Measurements from ENCODE around the gene DSN1. TPM values are rescaled to one million over a fixed set of nuclear protein-coding genes. Genes with fewer than 3 reads are reported as not detected.

The DSN1 gene
- total RNA-seq, 1 donor from 2014 or later, result 48.2 TPM

DNA sequence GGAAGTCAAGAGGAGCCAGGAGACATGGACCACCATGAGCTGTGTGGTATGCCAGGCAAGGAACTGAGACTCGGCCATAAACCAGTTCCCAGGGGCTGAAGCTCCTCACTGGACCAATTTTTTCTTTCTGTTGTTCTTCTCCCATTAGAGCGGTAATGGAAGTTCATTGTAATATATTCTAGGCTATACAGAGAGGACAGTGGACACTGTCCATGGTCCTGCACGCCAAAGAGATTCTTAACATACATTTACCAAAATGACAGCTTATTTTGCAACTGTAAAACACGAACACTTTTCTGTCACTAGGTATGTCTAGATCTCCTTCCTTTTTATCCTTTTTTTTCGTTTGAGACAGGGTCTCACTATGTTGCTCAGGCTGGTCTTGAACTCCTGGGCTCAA, 13.1 kb upstream of the DSN1 start:
- TF ChIP-seq EZH2phosphoT487 (IDR thresholded peaks at IDR 0.05) (no peak), EZH2 (IDR thresholded peaks at IDR 0.05) (no peak)
- TF ChIP-seq, protein P1, sequence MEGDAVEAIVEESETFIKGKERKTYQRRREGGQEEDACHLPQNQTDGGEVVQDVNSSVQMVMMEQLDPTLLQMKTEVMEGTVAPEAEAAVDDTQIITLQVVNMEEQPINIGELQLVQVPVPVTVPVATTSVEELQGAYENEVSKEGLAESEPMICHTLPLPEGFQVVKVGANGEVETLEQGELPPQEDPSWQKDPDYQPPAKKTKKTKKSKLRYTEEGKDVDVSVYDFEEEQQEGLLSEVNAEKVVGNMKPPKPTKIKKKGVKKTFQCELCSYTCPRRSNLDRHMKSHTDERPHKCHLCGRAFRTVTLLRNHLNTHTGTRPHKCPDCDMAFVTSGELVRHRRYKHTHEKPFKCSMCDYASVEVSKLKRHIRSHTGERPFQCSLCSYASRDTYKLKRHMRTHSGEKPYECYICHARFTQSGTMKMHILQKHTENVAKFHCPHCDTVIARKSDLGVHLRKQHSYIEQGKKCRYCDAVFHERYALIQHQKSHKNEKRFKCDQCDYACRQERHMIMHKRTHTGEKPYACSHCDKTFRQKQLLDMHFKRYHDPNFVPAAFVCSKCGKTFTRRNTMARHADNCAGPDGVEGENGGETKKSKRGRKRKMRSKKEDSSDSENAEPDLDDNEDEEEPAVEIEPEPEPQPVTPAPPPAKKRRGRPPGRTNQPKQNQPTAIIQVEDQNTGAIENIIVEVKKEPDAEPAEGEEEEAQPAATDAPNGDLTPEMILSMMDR (IDR thresholded peaks at IDR 0.05), result no peak
- no peaks in the 10 kb centered on the region for H3F3A ChIP-seq (ENCODE audit: low read depth)
- H3K27me3 ChIP-seq, result no peaks in the 10 kb centered on the region
- no peak overlapping the region for H3K27ac Mint-ChIP-seq
- no peak overlapping the region for H2AFZ ChIP-seq (replicated peaks)
- H3K27me3 Mint-ChIP-seq (ENCODE audit: insufficient read depth, low read depth), result peaks cover 5% of the 10 kb centered on the region
- no peak overlapping the region for H3K4me3 ChIP-seq
- DNase-seq (ENCODE audit: low spot score), result no peak
- H3K9ac ChIP-seq, result no peak overlapping the region
- H3K4me2 ChIP-seq, result no peak overlapping the region
- H3K36me3 ChIP-seq, result no peaks in the 10 kb centered on the region
- H4K20me1 ChIP-seq (ENCODE audit: low read depth), result peaks cover 9% of the 10 kb centered on the region
- no peaks in the 10 kb centered on the region for H3K9me3 ChIP-seq (ENCODE audit: low read depth)
- H3K79me2 ChIP-seq (ENCODE audit: low read depth), result peaks cover 11% of the 10 kb centered on the region
- H3K27ac ChIP-seq, result no peak overlapping the region
- no peaks in the 10 kb centered on the region for H3K9me3 Mint-ChIP-seq
- no peak overlapping the region for H3K4me3 Mint-ChIP-seq
- no peaks in the 10 kb centered on the region for H3K4me1 ChIP-seq
- peaks cover 39% of the 10 kb centered on the region for H3K36me3 Mint-ChIP-seq
- no peaks in the 10 kb centered on the region for H3K4me1 Mint-ChIP-seq

DNA sequence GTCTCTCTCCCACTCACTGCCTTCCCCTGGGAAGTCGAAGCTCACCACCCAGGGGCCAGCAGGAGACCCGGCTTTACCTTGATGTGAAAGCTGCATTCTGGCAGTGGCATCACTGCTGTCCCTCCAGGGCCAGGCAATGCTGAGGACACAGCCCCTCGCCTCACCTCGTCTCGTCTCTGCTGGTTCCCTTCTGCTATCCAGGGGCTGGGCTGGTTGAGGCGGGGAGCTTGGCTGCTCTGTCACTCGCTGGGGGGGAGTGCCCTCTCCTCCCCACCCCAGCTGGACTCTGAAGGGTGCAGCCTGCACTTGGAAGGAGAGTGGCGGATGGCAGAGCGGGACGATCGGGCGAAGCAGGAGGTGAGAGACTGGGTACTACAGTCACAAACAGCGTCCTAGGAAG, 12.7 kb upstream of the DSN1 start:
- Histone ChIP-seq H3K79me2 (ENCODE audit: low read depth) (peaks cover 7% of the 10 kb centered on the region), H4K20me1 (ENCODE audit: low read depth) (peaks cover 9% of the 10 kb centered on the region), H3K4me3 (no peak overlapping the region), H3K9me3 (ENCODE audit: low read depth) (no peaks in the 10 kb centered on the region), H3F3A (ENCODE audit: low read depth) (no peaks in the 10 kb centered on the region), H3K27ac (no peak overlapping the region), H3K27me3 (no peaks in the 10 kb centered on the region), H3K4me2 (no peak overlapping the region), H3K4me1 (no peaks in the 10 kb centered on the region), H3K36me3 (no peaks in the 10 kb centered on the region), H2AFZ (replicated peaks) (no peak overlapping the region), H3K9ac (no peak overlapping the region)
- H3K27ac Mint-ChIP-seq, result no peak overlapping the region
- DNase-seq (ENCODE audit: low spot score), result no peak
- no peak overlapping the region for H3K4me3 Mint-ChIP-seq
- TF ChIP-seq EZH2phosphoT487 (IDR thresholded peaks at IDR 0.05), result no peak
- TF ChIP-seq, protein P1 (IDR thresholded peaks at IDR 0.05), result no peak
- no peak for TF ChIP-seq EZH2 (IDR thresholded peaks at IDR 0.05)
- peaks cover 5% of the 10 kb centered on the region for H3K27me3 Mint-ChIP-seq (ENCODE audit: insufficient read depth, low read depth)
- no peaks in the 10 kb centered on the region for H3K4me1 Mint-ChIP-seq
- H3K36me3 Mint-ChIP-seq, result peaks cover 35% of the 10 kb centered on the region
- no peaks in the 10 kb centered on the region for H3K9me3 Mint-ChIP-seq

DNA sequence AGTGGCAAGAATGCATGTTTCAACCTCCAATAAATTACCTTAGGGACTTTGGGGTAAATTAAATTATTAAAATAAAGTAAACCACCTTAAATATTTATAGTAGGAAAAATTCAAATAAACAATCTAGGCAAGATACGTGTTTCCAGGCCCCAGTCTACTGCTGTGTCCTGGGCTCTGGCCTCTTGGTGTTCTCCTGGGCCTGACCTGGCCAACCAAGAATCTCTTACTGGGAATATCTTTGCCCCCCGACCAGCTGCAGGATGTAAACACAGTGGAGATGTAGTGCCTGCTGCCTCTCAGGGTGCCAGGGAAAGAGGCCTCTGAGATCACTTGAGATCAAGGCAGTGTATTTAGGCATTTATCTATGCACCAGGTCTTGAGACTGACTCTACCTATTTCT, 11.7 kb upstream of the DSN1 start:
- no peaks in the 10 kb centered on the region for H3K9me3 ChIP-seq (ENCODE audit: low read depth)
- no peak overlapping the region for H3K4me2 ChIP-seq
- no peak overlapping the region for H3K4me3 ChIP-seq
- peaks cover 8% of the 10 kb centered on the region for H3F3A ChIP-seq (ENCODE audit: low read depth)
- Mint-ChIP-seq H3K27ac (no peak overlapping the region), H3K4me1 (no peaks in the 10 kb centered on the region), H3K27me3 (ENCODE audit: insufficient read depth, low read depth) (peaks cover 5% of the 10 kb centered on the region), H3K36me3 (peaks cover 35% of the 10 kb centered on the region), H3K9me3 (no peaks in the 10 kb centered on the region), H3K4me3 (no peak overlapping the region)
- no peaks in the 10 kb centered on the region for H3K27me3 ChIP-seq
- H3K79me2 ChIP-seq (ENCODE audit: low read depth), result no peaks in the 10 kb centered on the region
- no peaks in the 10 kb centered on the region for H3K4me1 ChIP-seq
- TF ChIP-seq EZH2phosphoT487 (IDR thresholded peaks at IDR 0.05) (no peak), EZH2 (IDR thresholded peaks at IDR 0.05) (no peak)
- TF ChIP-seq, protein P1 (IDR thresholded peaks at IDR 0.05), result no peak
- no peak overlapping the region for H2AFZ ChIP-seq (replicated peaks)
- no peak for DNase-seq (ENCODE audit: low spot score)
- H4K20me1 ChIP-seq (ENCODE audit: low read depth), result peaks cover 9% of the 10 kb centered on the region
- no peak overlapping the region for H3K27ac ChIP-seq
- H3K9ac ChIP-seq, result no peak overlapping the region
- H3K36me3 ChIP-seq, result no peaks in the 10 kb centered on the region
